BE2C (cell line): Measurements from ENCODE around the gene PEX5L.

Experiments used
- DNase-seq: peaks from one replicate; pipeline ENCODE4 v3.0.0-alpha.2; 2020
- H3K27me3 ChIP-seq: fragments of 250-450 bp; sonication (Bioruptor Pico); 2 replicates; pipeline ENCODE4 v1.5.1; 2020; ENCODE audit warnings: mild to moderate bottlenecking
- H3K36me3 ChIP-seq: fragments of 250-450 bp; sonication (Bioruptor Pico); 2 replicates; pipeline ENCODE4 v1.5.1; 2020; ENCODE audit warnings: mild to moderate bottlenecking
- H3K4me1 ChIP-seq: fragments of 250-450 bp; sonication (Bioruptor Pico); 2 replicates; pipeline ENCODE4 v1.5.1; 2020
- H3K4me3 ChIP-seq: 2 replicates; pipeline ENCODE4 v1.5.1; 2011; ENCODE audit warnings: low read depth, low read length
- H3K9me3 ChIP-seq: fragments of 250-450 bp; sonication (Bioruptor Pico); 2 replicates; pipeline ENCODE4 v1.5.1; 2020
- CTCF ChIP-seq: IDR thresholded peaks from 2 replicates; pipeline ENCODE4 v1.5.1; 2012; ENCODE audit warnings: mild to moderate bottlenecking, low read depth, low read length

The PEX5L gene

GRCh38 chr3:179935710-179936109, 101.0 kb downstream of the PEX5L start:
- Histone ChIP-seq H3K36me3 (no peaks in the 10 kb centered on the region), H3K4me3 (no peak overlapping the region), H3K9me3 (no peaks in the 10 kb centered on the region), H3K4me1 (no peaks in the 10 kb centered on the region; the same call in 1 of the 2 replicates), H3K27me3 (no peaks in the 10 kb centered on the region)
- TF ChIP-seq CTCF, result no peak
- no peak for DNase-seq

GRCh38 chr3:179933914-179934313, 102.8 kb downstream of the PEX5L start:
- Histone ChIP-seq H3K4me3 (no peak overlapping the region), H3K27me3 (no peaks in the 10 kb centered on the region), H3K36me3 (no peaks in the 10 kb centered on the region), H3K4me1 (no peaks in the 10 kb centered on the region; the same call in 1 of the 2 replicates), H3K9me3 (no peaks in the 10 kb centered on the region)
- TF ChIP-seq CTCF, result no peak
- DNase-seq, result no peak

DNA sequence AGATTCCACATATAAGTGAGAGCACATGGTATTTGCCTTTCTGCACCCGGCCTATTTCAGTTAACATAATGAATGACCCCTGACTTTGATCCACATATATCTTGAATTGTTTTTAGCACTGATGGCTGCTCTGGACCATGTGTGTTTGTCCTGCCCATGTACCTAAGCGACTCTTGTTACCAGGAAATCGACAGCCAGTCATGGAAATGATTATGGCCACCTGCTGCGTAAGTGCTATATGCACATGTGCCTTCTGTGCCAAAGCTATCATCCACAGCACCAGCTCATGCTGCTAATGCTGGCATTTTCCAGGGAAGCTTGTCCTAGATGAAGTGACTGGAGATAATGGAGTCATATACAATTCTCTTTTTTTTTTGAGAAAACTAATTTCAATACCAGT, 103.7 kb downstream of the PEX5L start:
- Histone ChIP-seq H3K4me1 (no peaks in the 10 kb centered on the region; the same call in 1 of the 2 replicates), H3K36me3 (no peaks in the 10 kb centered on the region), H3K27me3 (no peaks in the 10 kb centered on the region), H3K9me3 (no peaks in the 10 kb centered on the region), H3K4me3 (no peak overlapping the region)
- no peak for TF ChIP-seq CTCF
- peak; percentile 11 for DNase-seq

- Histone ChIP-seq H3K9me3 (no peaks in the 10 kb centered on the region), H3K36me3 (no peaks in the 10 kb centered on the region), H3K4me1 (no peaks in the 10 kb centered on the region), H3K27me3 (no peaks in the 10 kb centered on the region), H3K4me3 (no peak overlapping the region)
- no peak for TF ChIP-seq CTCF
- no peak for DNase-seq
Measured at GRCh38 chr3:179932674-179933073, 104.1 kb downstream of the PEX5L start.

- H3K4me3 ChIP-seq, result no peak overlapping the region
- peaks cover 8% of the 10 kb centered on the region for H3K4me1 ChIP-seq
- peak; percentile 91 for TF ChIP-seq CTCF
- no peaks in the 10 kb centered on the region for H3K27me3 ChIP-seq
- H3K9me3 ChIP-seq, result no peaks in the 10 kb centered on the region
- H3K36me3 ChIP-seq, result no peaks in the 10 kb centered on the region
- DNase-seq, result peak; percentile 63
Measured at GRCh38 chr3:179929091-179929529, 107.6 kb downstream of the PEX5L start.

- Histone ChIP-seq H3K9me3 (no peaks in the 10 kb centered on the region), H3K36me3 (no peaks in the 10 kb centered on the region), H3K4me1 (peaks cover 8% of the 10 kb centered on the region), H3K27me3 (no peaks in the 10 kb centered on the region), H3K4me3 (no peak overlapping the region)
- TF ChIP-seq CTCF, result no peak
- DNase-seq, result peak; percentile 48
Measured at GRCh38 chr3:179927191-179927590, 109.5 kb downstream of the PEX5L start.
